ENCODE measurements around the gene ARMC7.
"Not testable (repeated sequence)": the region's sequence is repeated elsewhere in the genome, so short reads cannot be mapped to it uniquely, and the experiment has no call there.

The ARMC7 gene

GRCh38 chr17:75152922-75153779, 43.4 kb downstream of the ARMC7 start:
- DNase-seq: peak in 2 of 51 donors; percentile 13 to 25

DNA sequence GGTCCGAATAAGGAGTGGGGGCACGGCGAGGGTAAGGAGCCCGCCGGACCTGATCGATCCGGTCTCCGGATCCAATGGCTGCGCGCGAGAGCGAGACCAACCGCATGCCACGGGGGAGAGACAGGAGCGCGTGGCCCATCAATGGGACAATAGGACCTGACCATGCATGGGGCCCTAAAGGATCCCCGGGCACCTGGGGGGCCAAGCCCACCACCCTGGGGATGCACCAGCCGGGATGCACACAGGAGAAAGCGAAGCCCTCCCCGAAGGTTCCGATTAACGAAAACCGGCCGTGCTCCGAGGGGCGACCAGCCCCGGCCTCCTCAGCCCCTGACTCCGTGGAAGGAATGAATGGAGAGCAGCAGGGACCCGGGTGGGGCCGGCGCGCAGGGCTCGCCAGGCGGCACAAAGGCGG, 44.0 kb downstream of the ARMC7 start:
- DNase-seq: peak in 8 of 51 donors; percentile 9 to 49 (median 32)

DNA sequence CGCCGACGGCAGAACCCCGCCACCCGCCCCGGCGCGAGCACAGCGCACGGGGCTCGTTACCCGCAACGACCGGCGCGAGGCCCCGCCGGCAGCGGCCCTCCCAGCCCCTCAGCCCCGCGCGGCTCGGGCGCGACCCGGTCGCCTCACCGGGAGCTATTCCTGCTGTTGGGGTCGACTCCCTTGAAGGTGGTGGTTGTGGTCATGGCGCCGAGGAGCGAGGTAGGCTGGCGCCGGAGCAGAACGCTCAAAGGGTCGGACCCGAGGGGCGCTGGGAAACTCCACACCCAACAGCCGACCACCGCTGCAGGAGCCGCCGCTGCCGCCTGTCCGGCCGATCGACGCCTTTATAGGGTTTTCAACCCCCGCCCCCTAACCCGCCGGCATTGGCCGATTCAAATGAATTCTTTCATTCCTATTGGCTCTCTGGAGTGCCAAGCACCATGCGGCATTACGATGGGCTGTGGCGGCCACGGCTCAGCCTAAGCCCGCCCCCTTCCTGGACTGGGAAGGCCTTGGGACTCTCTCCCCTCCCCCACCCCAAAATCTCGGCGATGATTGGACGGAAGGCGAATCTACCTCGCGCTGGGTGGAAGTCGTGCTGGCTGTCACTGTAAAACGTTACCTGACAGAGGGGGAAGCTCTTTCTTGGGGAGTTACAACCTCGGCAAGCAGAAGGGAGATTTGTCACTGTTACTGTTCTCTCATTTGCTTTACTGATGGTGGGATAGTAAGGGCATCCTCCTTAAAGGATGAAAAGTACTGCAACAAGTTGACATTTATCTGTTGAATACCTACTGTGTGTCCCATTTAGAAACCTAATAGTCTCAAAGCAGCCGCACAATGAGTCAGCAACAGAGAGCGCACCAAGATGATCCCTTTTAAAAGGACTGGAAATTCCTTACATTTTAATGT, 44.7 kb downstream of the ARMC7 start, which contains the start of gene JPT1:
TSS of gene JPT1 (minus strand) at position 318 of the 912 bp plus-strand sequence. CDS start at position 203, 115 bp downstream.
- DNase-seq: peak; percentile 45 to 98 (median 94)

- no peak for DNase-seq
These were observed 45.4 kb downstream of the ARMC7 start for GRCh38 chr17:75155191-75155601.

DNA sequence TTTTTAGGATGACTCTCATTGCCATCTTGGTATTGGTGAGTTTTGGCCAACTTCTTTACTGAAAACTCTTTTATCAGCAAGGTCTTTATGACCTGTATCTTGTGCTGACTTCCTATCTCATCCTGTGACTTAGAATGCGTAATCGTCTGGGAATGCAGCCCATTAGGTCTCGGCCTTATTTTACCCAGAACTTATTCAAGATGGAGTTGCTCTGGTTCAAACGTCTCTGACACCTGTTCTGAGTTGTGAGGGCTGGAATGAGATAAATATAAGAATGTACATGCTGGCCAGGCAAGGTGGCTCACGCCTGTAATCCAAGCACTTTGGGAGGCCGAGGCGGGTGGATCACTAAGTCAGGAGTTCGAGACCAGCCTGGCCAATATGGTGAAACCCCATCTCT, 48.7 kb downstream of the ARMC7 start:
- DNase-seq: not testable (repeated sequence)

DNA sequence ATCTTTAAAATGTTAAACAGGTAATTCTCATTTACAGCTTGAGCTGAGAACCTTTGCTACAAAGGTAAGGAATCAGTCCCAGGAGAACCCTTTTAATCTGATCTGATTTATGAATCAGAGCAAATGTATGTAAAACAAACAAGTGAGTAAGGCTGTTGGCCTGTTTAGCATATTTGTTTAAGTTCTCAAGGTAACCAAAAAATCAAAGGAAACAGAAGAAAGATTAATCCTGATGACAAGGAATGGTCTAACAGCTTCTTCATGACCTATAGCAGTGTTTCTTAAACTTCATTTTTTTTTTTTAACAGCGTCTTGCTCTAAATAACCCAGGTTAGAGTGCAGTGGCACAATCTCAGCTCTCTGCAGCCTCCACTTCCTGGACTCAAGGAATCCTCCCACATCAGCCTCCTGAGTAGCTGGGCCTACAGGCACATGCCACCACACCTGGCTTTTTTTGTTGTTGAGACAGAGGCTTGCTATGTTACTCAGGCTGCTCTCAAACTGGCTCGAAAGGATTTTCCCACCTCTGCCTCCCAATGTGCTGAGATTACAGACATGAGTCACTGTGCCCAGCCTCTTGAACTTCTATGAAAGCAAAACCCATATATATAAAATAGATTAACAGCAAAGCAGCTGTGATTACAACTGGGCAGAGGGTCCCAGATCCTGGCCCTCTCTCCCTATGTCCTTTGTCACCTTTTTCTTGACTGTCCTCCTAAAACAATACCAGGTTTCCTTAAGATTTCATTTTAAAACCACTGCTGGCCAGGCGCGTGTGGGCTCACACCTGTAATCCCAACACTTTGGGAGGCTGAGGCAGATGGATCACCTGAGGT, 49.6 kb downstream of the ARMC7 start:
- DNase-seq: no peak

DNA sequence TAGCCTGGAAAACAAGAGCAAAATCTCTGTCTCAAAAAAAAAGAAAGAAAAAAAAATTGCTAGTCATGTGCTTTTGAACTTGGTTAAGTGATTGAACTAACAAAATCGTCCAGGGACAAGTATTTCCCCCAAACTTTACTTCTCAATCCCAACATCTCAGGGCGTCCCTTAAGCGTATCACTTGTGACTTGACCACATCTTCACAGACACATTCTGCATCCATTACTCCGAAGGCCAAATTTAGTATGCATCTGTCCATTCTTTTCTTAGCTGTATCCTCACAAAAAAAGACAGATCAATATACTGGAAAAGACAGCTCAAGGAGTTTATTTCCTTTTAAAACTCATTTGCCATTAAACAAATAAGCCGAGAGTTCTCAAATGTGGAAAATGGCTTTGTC, 50.4 kb downstream of the ARMC7 start:
- no peak for DNase-seq

DNA sequence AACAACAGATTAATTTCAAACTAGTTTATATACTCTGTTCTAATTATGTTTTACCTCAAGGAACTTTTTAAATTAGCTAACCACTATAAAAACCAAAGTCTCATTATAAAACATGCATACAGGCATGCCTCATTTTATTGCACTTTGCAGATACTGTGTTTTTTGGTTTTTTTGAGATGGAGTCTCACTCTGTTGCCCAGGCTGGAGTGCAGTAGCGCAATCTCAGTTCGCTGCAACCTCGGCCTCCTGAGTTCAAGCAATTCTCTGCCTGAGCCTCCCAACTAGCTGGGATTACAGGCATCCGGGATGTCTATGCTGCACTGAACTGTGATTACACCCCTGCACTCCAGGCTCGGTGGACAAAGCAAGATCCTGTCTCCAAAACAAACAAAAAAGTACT, 53.3 kb downstream of the ARMC7 start:
- DNase-seq: no peak

- DNase-seq: not testable (repeated sequence)
These were observed 54.8 kb downstream of the ARMC7 start for GRCh38 chr17:75164606-75165005.

DNA sequence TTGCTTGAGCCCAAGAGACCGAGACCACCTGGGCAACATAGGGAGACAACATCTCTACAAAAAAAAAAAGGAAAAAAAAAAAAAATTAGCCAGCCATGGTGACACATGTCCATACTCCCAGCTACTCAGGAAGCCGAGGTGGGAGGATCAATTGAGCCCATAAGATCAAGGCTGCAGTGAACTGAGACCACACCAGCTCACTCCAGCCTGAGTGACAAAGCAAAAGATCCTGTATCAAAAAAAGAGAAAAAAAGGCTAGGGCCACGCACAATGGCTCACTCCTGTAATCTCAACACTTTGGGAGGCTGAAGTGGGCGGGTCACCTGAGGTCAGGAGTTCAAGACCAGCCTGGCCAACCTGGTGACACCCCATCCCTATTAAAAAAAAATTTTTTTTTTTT, 59.2 kb downstream of the ARMC7 start:
- DNase-seq: no peak

DNA sequence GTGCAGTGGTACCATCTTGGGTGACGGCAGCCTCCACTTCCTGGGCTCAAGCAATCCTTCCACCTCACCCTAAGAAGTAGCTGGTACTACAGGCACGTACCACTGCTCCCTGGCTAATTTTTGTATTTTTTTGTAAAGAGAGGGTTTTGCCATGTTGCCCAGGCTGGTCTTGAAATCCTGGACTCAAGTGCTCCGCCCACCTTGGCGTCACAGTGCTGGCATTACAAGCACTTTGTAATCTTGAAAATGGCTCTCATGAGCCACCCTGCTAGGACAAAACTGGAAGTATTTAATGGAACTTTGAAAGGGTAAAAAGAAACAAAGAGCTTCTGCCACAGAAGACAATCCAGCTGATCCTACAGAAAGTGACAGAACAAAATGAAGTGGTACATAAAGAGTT, 63.8 kb downstream of the ARMC7 start:
- no peak for DNase-seq

- DNase-seq: no peak
These were observed 65.2 kb downstream of the ARMC7 start for GRCh38 chr17:75174996-75175395.

DNA sequence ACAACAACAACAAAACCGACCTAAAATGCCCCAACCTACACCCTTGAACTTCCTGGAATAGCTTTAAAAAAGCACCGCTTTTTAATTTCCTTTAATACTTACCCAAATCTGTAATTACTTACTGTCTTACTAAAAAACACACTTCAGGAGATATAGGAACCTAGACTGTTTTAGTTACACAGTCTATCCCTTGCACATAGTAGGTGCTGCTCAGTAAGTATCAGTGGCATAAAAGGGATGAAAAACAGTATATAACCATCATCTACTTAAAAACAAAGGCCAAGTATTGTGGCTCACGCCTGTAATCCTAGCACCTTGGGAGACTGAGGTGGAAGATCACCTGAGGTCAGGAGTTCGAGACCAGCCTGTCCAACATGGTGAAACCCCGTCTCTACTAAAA, 66.9 kb downstream of the ARMC7 start:
- no peak for DNase-seq

- no peak for DNase-seq
These were observed 68.7 kb downstream of the ARMC7 start for GRCh38 chr17:75178453-75178852.

Data from hypothalamus (tissue), 51 donors.